Neural progenitor cell (in vitro differentiated cells): ENCODE measurements around the gene PIP5K1B.

ENCODE experiments used
- EZH2 ChIP-seq: fragments of 200-600 bp; sonication (generic); IDR thresholded peaks from 2 replicates; pipeline ENCODE4 v1.6.1; 2017; ENCODE audit warnings: antibody characterized with exemption, mild to moderate bottlenecking, moderate library complexity
- EZH2phosphoT487 ChIP-seq: fragments of 200-600 bp; sonication (generic); IDR thresholded peaks from 2 replicates; pipeline ENCODE4 v1.6.1; 2017; ENCODE audit warnings: antibody characterized with exemption
- TF ChIP-seq, protein P1 (sequence below): fragments of 200-600 bp; sonication (generic); IDR thresholded peaks from 2 replicates; pipeline ENCODE4 v1.5.1; 2017; ENCODE audit warnings: antibody characterized with exemption, mild to moderate bottlenecking

DNA sequence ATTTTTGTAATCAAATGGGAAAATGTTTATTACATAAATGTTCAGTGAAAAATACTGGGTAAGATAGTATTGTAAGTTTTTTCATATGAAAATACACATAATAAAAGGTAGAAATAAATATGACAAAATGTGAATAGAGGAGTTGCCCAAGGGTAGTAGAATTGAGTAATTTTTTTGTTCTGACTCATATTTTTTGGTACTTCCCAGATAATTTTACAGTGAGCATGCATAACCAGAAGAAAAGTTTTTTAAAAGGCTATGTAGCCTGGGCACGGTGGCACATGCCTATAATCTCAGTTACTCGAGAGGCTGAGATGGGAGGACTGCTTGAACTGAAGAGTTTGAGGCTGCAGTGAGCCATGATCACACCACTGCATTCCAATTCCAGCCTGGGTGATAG lies 116.9 kb downstream of the PIP5K1B start:
- TF ChIP-seq EZH2phosphoT487 (no peak), EZH2 (no peak)
- TF ChIP-seq, protein P1, sequence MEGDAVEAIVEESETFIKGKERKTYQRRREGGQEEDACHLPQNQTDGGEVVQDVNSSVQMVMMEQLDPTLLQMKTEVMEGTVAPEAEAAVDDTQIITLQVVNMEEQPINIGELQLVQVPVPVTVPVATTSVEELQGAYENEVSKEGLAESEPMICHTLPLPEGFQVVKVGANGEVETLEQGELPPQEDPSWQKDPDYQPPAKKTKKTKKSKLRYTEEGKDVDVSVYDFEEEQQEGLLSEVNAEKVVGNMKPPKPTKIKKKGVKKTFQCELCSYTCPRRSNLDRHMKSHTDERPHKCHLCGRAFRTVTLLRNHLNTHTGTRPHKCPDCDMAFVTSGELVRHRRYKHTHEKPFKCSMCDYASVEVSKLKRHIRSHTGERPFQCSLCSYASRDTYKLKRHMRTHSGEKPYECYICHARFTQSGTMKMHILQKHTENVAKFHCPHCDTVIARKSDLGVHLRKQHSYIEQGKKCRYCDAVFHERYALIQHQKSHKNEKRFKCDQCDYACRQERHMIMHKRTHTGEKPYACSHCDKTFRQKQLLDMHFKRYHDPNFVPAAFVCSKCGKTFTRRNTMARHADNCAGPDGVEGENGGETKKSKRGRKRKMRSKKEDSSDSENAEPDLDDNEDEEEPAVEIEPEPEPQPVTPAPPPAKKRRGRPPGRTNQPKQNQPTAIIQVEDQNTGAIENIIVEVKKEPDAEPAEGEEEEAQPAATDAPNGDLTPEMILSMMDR, result no peak
